IMR-90 (cell line): ENCODE results near the gene CPT1A. TPM values are rescaled to one million over a fixed set of nuclear protein-coding genes. Genes with fewer than 3 reads are reported as not detected.

ENCODE experiments used
- ATAC-seq: fragments of 200-7000 bp; cut with Tn5 transposase; 2 replicates; pipeline ENCODE4 v1.9.1; 2020; ENCODE audit warnings: low read depth, mild to moderate bottlenecking, moderate library complexity
- BruUV-seq: library from RNA; stranded (reverse); fragments of 400-500 nt; replicated peaks from 2 replicates; lab custom pipeline; 2021; lab: Mats Ljungman, UMichigan
- CTCF ChIA-PET: fragments of 300-600 bp; formaldehyde crosslinking; extraction: SDS; loops from one replicate; lab custom pipeline; 2021; ENCODE audit warnings: antibody characterized with exemption; lab: Yijun Ruan, JAX
- POLR2A ChIA-PET: fragments of 300-600 bp; sonication (Branson Sonifier 250); formaldehyde crosslinking; loops from one replicate; lab custom pipeline; 2022; ENCODE audit warnings: antibody characterized with exemption; ENCODE audit not compliant: unreplicated experiment; lab: Charles Lee
- DNase-seq: peaks from one replicate; pipeline ENCODE4 v3.0.0; 2013
- H2AFZ ChIP-seq: replicated peaks from 2 replicates; pipeline ENCODE3; 2013; ENCODE audit warnings: low read length, mild to moderate bottlenecking; ENCODE audit not compliant: poor library complexity
- H2AK5ac ChIP-seq: 2 replicates; pipeline ENCODE4 v1.6.1; 2013; ENCODE audit warnings: low read depth, low read length, inconsistent platforms
- H2AK9ac ChIP-seq: replicated peaks from 2 replicates; pipeline ENCODE3; 2013; ENCODE audit warnings: mild to moderate bottlenecking, low read depth, low read length, moderate library complexity; ENCODE audit not compliant: poor library complexity
- H2BK120ac ChIP-seq: 2 replicates; pipeline ENCODE4 v1.6.1; 2013; ENCODE audit warnings: low read depth, low read length, inconsistent platforms
- H2BK15ac ChIP-seq: 3 replicates; pipeline ENCODE4 v1.6.1; 2013; ENCODE audit warnings: low read depth, low read length, inconsistent platforms
- H2BK20ac ChIP-seq: 2 replicates; pipeline ENCODE4 v1.6.1; 2013; ENCODE audit warnings: low read depth, mild to moderate bottlenecking, inconsistent platforms, low read length, moderate library complexity
- H2BK5ac ChIP-seq: 2 replicates; pipeline ENCODE4 v1.6.1; 2013; ENCODE audit warnings: mild to moderate bottlenecking, low read depth, low read length, inconsistent platforms; ENCODE audit not compliant: poor library complexity, severe bottlenecking
- H3K14ac ChIP-seq: replicated peaks from 2 replicates; pipeline ENCODE4 v1.6.1; 2013; ENCODE audit warnings: low read depth, low read length, inconsistent platforms
- H3K18ac ChIP-seq: 2 replicates; pipeline ENCODE4 v1.6.1; 2013; ENCODE audit warnings: low read depth, low read length, control low read depth
- H3K23ac ChIP-seq: 2 replicates; pipeline ENCODE4 v1.6.1; 2013; ENCODE audit warnings: low read depth, low read length, inconsistent platforms
- H3K27ac ChIP-seq: 2 replicates; pipeline ENCODE4 v1.5.1; 2013; ENCODE audit warnings: mild to moderate bottlenecking, control low read depth, low read length; ENCODE audit not compliant: insufficient read depth
- H3K27me3 ChIP-seq: 2 replicates; pipeline ENCODE4 v1.6.1; 2013; ENCODE audit warnings: low read length; ENCODE audit not compliant: control insufficient read depth, insufficient read depth
- H3K36me3 ChIP-seq: 2 replicates; pipeline ENCODE4 v1.6.1; 2013; ENCODE audit warnings: low read length, mixed read lengths; ENCODE audit not compliant: control insufficient read depth, insufficient read depth
- H3K4ac ChIP-seq: 2 replicates; pipeline ENCODE4 v1.6.1; 2013; ENCODE audit warnings: low read depth, low read length, inconsistent platforms
- H3K4me1 ChIP-seq: 2 replicates; pipeline ENCODE4 v1.6.1; 2013; ENCODE audit warnings: low read length, mixed read lengths; ENCODE audit not compliant: control insufficient read depth, insufficient read depth
- H3K4me2 ChIP-seq: 2 replicates; pipeline ENCODE4 v1.6.1; 2013; ENCODE audit warnings: low read depth, mild to moderate bottlenecking, control low read depth, low read length, moderate library complexity
- H3K4me3 ChIP-seq: 2 replicates; pipeline ENCODE4 v1.5.1; 2013; ENCODE audit warnings: low read depth, mild to moderate bottlenecking, control low read depth, low read length, moderate library complexity; ENCODE audit not compliant: insufficient read depth
- H3K56ac ChIP-seq: 2 replicates; pipeline ENCODE4 v1.6.1; 2013; ENCODE audit warnings: low read length, inconsistent platforms; ENCODE audit not compliant: insufficient read depth; ENCODE audit errors: extremely low read depth
- H3K79me1 ChIP-seq, 2 experiments: 2 replicates each; pipeline ENCODE4 v1.6.1; 2013; ENCODE audit warnings: low read length in 2 of 2, inconsistent platforms in 1 of 2, low read depth in 1 of 2
- H3K9ac ChIP-seq: 2 replicates; pipeline ENCODE4 v1.6.1; 2013; ENCODE audit warnings: low read depth, low read length, control low read depth
- H3K9me1 ChIP-seq: 2 replicates; pipeline ENCODE4 v1.6.1; 2013; ENCODE audit warnings: low read length, inconsistent platforms; ENCODE audit not compliant: insufficient read depth
- H3K9me3 ChIP-seq: 2 replicates; pipeline ENCODE4 v1.6.1; 2013; ENCODE audit warnings: low read length; ENCODE audit not compliant: control insufficient read depth, insufficient read depth
- H4K20me1 ChIP-seq: 2 replicates; pipeline ENCODE4 v1.6.1; 2013; ENCODE audit warnings: low read length, inconsistent platforms; ENCODE audit not compliant: insufficient read depth
- H4K5ac ChIP-seq: 2 replicates; pipeline ENCODE4 v1.6.1; 2013; ENCODE audit warnings: mild to moderate bottlenecking, low read depth, low read length, control low read depth
- H4K8ac ChIP-seq, 2 experiments: 2 replicates each; pipeline ENCODE4 v1.6.1; 2013; ENCODE audit warnings: low read depth in 2 of 2, low read length in 2 of 2, control low read depth in 1 of 2, inconsistent platforms in 1 of 2
- H4K91ac ChIP-seq: 2 replicates; pipeline ENCODE4 v1.6.1; 2013; ENCODE audit warnings: low read depth, low read length, inconsistent platforms; ENCODE audit not compliant: insufficient read depth
- BHLHE40 ChIP-seq: fragments of 150-350 bp; IDR thresholded peaks from 2 replicates; pipeline ENCODE4 v1.6.1; 2016; ENCODE audit warnings: mild to moderate bottlenecking, low read depth, low read length
- CEBPB ChIP-seq: IDR thresholded peaks from 2 replicates; pipeline ENCODE4 v1.6.1; 2012; ENCODE audit warnings: low read depth, low read length, improper control_type of control experiment
- CHD1 ChIP-seq: IDR thresholded peaks from 2 replicates; pipeline ENCODE4 v1.6.1; 2012; ENCODE audit warnings: low read depth, low read length, improper control_type of control experiment
- CTCF ChIP-seq: conservative IDR thresholded peaks from 2 replicates; pipeline ENCODE4 v1.5.1; 2012; ENCODE audit warnings: mild to moderate bottlenecking, low read depth, low read length, improper control_type of control experiment
- ELK1 ChIP-seq: fragments of 150-350 bp; IDR thresholded peaks from 2 replicates; pipeline ENCODE4 v1.6.1; 2016; ENCODE audit warnings: low read depth, mild to moderate bottlenecking, low read length, moderate library complexity, borderline replicate concordance
- FOS ChIP-seq: fragments of 150-350 bp; IDR thresholded peaks from 2 replicates; pipeline ENCODE4 v1.6.1; 2016; ENCODE audit warnings: low read depth, low read length
- MAFK ChIP-seq: IDR thresholded peaks from 2 replicates; pipeline ENCODE4 v1.6.1; 2012; ENCODE audit warnings: low read depth, low read length, improper control_type of control experiment
- MAZ ChIP-seq: IDR thresholded peaks from 2 replicates; pipeline ENCODE4 v1.6.1; 2012; ENCODE audit warnings: low read depth, mild to moderate bottlenecking, low read length, improper control_type of control experiment, moderate library complexity, borderline replicate concordance
- NFE2L2 ChIP-seq: fragments of 150-350 bp; IDR thresholded peaks from 2 replicates; pipeline ENCODE4 v1.6.1; 2016; ENCODE audit warnings: low read depth, mild to moderate bottlenecking, low read length
- POLR2A ChIP-seq: IDR thresholded peaks from 2 replicates; pipeline ENCODE4 v1.6.1; 2012; ENCODE audit warnings: mild to moderate bottlenecking, low read depth, low read length
- RAD21 ChIP-seq: IDR thresholded peaks from 2 replicates; pipeline ENCODE4 v1.6.1; 2012; ENCODE audit warnings: low read length, improper control_type of control experiment
- RCOR1 ChIP-seq: IDR thresholded peaks from 2 replicates; pipeline ENCODE4 v1.6.1; 2012; ENCODE audit warnings: mild to moderate bottlenecking, low read length, improper control_type of control experiment; ENCODE audit not compliant: insufficient replicate concordance
- RFX5 ChIP-seq: IDR thresholded peaks from 2 replicates; pipeline ENCODE4 v1.8.0; 2012; ENCODE audit warnings: low read depth, mild to moderate bottlenecking, low read length, moderate library complexity
- SMC3 ChIP-seq: fragments of 150-350 bp; IDR thresholded peaks from 2 replicates; pipeline ENCODE4 v1.6.1; 2016; ENCODE audit warnings: low read depth, mild to moderate bottlenecking, antibody characterized with exemption, low read length, moderate library complexity
- USF2 ChIP-seq: fragments of 150-350 bp; IDR thresholded peaks from 2 replicates; pipeline ENCODE4 v1.6.1; 2017; ENCODE audit warnings: mild to moderate bottlenecking, antibody characterized with exemption, low read length, low read depth
- WGBS, 2 experiments: methylation state at CpG; one replicate each; pipeline versions ENCODE4 v1.1.5 to v1.1.7; 2013; ENCODE audit warnings: missing lambda C conversion rate in 2 of 2; ENCODE audit not compliant: insufficient read length in 1 of 2; ENCODE audit errors: extremely low coverage in 2 of 2; 5-methylcytosine and 5-hydroxymethylcytosine counted together
- dilution Hi-C: fragments of 300-500 bp; cut with HindIII; formaldehyde crosslinking; loops from one replicate; pipeline ENCODE4 v1.14.3; 2018; ENCODE audit warnings: low sequenced_read_pairs; ENCODE audit not compliant: unreplicated experiment
- in situ Hi-C: fragments of 300-500 bp; cut with MboI; formaldehyde crosslinking; loops from 3 replicates; pipeline ENCODE4 v1.14.3; 2019; ENCODE audit warnings: low sequenced_read_pairs, inconsistent platforms, mixed read lengths
- intact Hi-C: fragments of 100-400 bp; cut with micrococcal nuclease; formaldehyde crosslinking; loops from 2 replicates; pipeline ENCODE4 v1.10.0; 2022
- polyA plus RNA-seq, 3 experiments: library from polyadenylated mRNA; depleted of rRNA; stranded (reverse); fragments of >200 nt; gene quantifications; 2 replicates each; pipeline ENCODE4 v1.2.3, GENCODE V29; 2012; ENCODE audit warnings: low replicate concordance in 1 of 3
- total RNA-seq: library from RNA; depleted of rRNA; stranded (reverse); fragments of >200 nt; gene quantifications from 2 replicates; pipeline ENCODE4 v1.2.3, GENCODE V29; 2012

CPT1A gene
- total and polyA plus RNA-seq, 2 of the 4 experiments (the other 2 are of a cell fraction) = 15.4 to 21.3 TPM

- intact Hi-C loops (loop anchor here (5.0 kb wide), 1 partner anchor 168 kb away; the partner anchor contains the start of gene MRGPRF), in situ Hi-C loops (no loop called here), dilution Hi-C loops (no loop called here)
- no peak overlapping the region for H3K14ac ChIP-seq
- H3K9me3 ChIP-seq = no peaks in the 10 kb centered on the region
- no peak overlapping the region for H2BK20ac ChIP-seq
- no peak overlapping the region for H4K91ac ChIP-seq
- no peak overlapping the region for H2BK5ac ChIP-seq
- ChIA-PET POLR2A (no interaction called here), CTCF (no interaction called here)
- TF ChIP-seq RAD21 (no peak), POLR2A (no peak), BHLHE40 (no peak), CTCF (no peak), CHD1 (no peak), CEBPB (no peak), MAZ (no peak), SMC3 (no peak), FOS (no peak), NFE2L2 (no peak), RFX5 (no peak), USF2 (no peak), RCOR1 (no peak), MAFK (no peak), ELK1 (no peak)
- BruUV-seq = no TSS peak
- no peak for ATAC-seq
- no peaks in the 10 kb centered on the region for H3K9me1 ChIP-seq
- no peak overlapping the region for H3K4me3 ChIP-seq
- H3K4ac ChIP-seq = no peak overlapping the region
- peaks cover 19% of the 10 kb centered on the region for H3K27me3 ChIP-seq
- H3K18ac ChIP-seq = no peak overlapping the region
- H2AFZ ChIP-seq = no peak overlapping the region
- H3K4me2 ChIP-seq = no peak overlapping the region
- H4K5ac ChIP-seq = no peak overlapping the region
- no peak overlapping the region for H3K27ac ChIP-seq
- no peak for DNase-seq
- H3K36me3 ChIP-seq = no peaks in the 10 kb centered on the region
- H2BK120ac ChIP-seq = no peak overlapping the region
- H3K9ac ChIP-seq = no peak overlapping the region
- H4K8ac ChIP-seq = no peak overlapping the region
- WGBS, 2 experiments = 78% methylated on average over 1 of the region's 6 CpGs; no CpG with 5 or more reads in 1 of the 2 experiments
- peaks cover 3% of the 10 kb centered on the region; the same call in 1 of the 2 replicates for H4K20me1 ChIP-seq
- H3K4me1 ChIP-seq = peaks cover 6% of the 10 kb centered on the region
- H3K56ac ChIP-seq = no peak overlapping the region
- no peak overlapping the region for H2AK5ac ChIP-seq
- H2AK9ac ChIP-seq = no peak overlapping the region
- H3K23ac ChIP-seq = no peak overlapping the region
- peaks cover 6 to 20% of the 10 kb centered on the region in 2 experiments; a peak in 3 of 4 replicates for H3K79me1 ChIP-seq
- H2BK15ac ChIP-seq = no peak overlapping the region
Observed at GRCh38 chr11:68844801-68845200, 3.1 kb upstream of the CPT1A start.
